LNCAP (cell line): ENCODE results near the gene NEK11.

Experiments used
- TF ChIP-seq, protein P1 (sequence below): fragments of 450-650 bp; IDR thresholded peaks from 2 replicates; pipeline ENCODE4 v1.5.1; 2017; ENCODE audit warnings: mild to moderate bottlenecking

The NEK11 gene

DNA sequence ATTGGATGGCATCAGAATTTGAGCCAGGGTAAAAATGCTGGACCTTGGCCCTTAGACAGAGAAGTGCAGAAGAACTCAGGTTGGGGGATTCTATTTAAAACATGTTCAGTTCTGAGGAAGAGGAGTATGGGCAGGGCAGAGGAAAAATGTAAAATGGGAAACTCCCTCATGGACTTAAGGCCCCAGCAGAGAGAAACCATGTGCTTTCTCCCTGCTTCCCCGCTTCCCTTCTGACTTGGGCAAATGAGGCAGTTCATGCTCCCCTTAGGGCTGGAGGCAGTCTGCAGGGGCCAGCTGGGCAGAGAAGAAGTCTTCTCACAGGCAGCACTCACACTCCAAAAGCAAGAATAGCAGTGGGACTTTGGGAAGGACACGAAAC lies 345.0 kb downstream of the NEK11 start:
- TF ChIP-seq, protein P1, sequence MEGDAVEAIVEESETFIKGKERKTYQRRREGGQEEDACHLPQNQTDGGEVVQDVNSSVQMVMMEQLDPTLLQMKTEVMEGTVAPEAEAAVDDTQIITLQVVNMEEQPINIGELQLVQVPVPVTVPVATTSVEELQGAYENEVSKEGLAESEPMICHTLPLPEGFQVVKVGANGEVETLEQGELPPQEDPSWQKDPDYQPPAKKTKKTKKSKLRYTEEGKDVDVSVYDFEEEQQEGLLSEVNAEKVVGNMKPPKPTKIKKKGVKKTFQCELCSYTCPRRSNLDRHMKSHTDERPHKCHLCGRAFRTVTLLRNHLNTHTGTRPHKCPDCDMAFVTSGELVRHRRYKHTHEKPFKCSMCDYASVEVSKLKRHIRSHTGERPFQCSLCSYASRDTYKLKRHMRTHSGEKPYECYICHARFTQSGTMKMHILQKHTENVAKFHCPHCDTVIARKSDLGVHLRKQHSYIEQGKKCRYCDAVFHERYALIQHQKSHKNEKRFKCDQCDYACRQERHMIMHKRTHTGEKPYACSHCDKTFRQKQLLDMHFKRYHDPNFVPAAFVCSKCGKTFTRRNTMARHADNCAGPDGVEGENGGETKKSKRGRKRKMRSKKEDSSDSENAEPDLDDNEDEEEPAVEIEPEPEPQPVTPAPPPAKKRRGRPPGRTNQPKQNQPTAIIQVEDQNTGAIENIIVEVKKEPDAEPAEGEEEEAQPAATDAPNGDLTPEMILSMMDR = no peak

GRCh38 chr3:131374741-131375140 lies 348.1 kb downstream of the NEK11 start:
- TF ChIP-seq, protein P1 = no peak

GRCh38 chr3:131381445-131382291 lies 355.0 kb downstream of the NEK11 start, which contains the start of gene NUDT16:
Gene NUDT16, plus strand, starts transcription at chr3:131381774. Its CDS starts 31 bp downstream, at chr3:131381805.
- TF ChIP-seq, protein P1 = no peak

DNA sequence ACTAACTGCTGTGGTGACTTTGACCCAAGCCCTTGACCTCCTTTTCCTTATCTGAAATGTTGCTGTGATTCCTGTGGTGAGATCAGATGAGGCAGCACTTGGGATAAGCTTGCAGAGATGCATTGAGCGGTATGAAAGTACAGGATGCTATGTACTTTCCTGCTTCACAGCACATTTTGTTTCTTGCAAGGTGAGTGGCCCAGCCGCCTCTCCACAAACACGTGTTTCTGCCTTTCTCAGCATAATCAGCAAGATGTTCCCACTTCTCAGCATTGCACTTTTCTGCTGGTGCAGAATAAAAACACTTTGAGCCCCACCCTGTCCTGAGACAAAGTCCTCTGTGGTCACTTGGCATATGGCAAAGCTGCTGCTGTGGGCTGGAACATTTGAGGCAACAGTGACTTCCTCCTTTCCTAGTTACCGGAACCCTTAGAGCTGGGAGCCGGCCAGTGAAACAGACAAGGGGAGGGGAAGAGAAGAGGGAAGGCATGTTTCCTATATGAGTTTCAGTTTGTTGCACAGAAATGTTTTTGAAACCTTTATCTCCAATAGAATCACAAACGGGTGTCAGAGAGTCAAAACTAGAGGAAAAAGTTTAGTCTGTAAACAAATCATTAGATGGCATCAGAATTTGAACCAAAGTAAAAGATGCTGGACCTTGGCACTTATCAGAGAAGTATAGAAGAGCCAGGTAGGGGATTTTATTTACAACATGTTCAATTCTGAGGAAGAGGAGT lies 359.9 kb downstream of the NEK11 start:
- TF ChIP-seq, protein P1 = no peak

GRCh38 chr3:131387796-131388489 lies 361.3 kb downstream of the NEK11 start:
- TF ChIP-seq, protein P1 = no peak

- TF ChIP-seq, protein P1 = no peak
Observed at GRCh38 chr3:131388490-131388799, 361.8 kb downstream of the NEK11 start.

GRCh38 chr3:131390331-131390730 lies 363.7 kb downstream of the NEK11 start:
- TF ChIP-seq, protein P1 = no peak
